OCI-LY7 (cell line): ENCODE results near the gene SATB1.

ENCODE experiments used
- EZH2phosphoT487 ChIP-seq: fragments of 200-600 bp; sonication (generic); IDR thresholded peaks from 2 replicates; pipeline ENCODE4 v1.6.1; 2018; ENCODE audit warnings: low read depth, borderline replicate concordance, mild to moderate bottlenecking, mixed run types, antibody characterized with exemption, low read length, moderate library complexity, mixed read lengths
- TF ChIP-seq, protein P1 (sequence below): fragments of 200-600 bp; sonication (generic); conservative IDR thresholded peaks from 2 replicates; pipeline ENCODE4 v1.5.1; 2014; ENCODE audit warnings: mild to moderate bottlenecking, antibody characterized with exemption, low read length, moderate library complexity, mixed read lengths

DNA sequence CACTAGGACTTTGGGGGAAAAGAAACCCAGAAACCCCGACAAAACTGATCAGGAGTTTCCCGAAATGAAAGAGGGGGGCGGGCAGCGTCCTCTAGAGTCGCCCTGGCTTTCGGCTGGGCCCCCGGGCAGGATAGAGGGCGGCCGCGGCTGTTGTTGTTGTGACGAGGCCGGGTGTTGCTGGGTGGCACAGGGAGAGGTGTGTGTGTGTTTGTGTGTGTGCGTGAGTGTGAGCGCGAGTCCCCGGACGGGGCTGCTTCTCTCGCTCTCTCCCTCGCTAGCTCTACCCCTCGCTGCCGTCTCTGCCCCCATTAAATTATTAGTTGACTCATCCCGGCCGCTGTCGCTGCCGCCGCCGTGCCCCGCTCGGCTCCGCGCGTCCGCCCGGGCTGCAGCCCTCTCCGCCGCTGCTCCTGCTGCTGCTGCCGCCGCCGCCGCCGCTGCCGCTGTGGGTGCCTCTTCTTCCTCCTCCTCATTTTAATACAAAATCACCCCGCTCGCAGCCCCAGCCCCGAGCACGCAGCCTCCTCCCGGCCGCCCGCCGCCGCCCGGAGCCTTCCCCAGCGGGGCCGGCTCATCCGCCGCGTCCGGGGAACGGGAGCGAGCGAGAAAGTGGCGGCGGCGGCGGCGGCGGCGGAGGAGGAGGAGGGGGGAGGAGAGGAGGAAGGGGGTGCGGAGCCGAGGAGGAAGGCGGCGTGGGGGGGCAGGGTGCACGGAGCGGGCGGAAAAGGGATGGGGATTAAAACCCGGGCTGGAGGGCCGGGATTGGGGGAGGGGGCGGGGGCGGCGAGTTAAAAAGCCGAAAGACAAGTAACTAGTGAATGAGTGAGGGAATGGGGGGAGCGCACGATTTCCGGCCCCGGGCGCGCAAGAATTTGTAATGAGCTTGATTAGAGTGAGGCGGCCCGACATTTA lies at the start of gene SATB1:
- TF ChIP-seq, protein P1, sequence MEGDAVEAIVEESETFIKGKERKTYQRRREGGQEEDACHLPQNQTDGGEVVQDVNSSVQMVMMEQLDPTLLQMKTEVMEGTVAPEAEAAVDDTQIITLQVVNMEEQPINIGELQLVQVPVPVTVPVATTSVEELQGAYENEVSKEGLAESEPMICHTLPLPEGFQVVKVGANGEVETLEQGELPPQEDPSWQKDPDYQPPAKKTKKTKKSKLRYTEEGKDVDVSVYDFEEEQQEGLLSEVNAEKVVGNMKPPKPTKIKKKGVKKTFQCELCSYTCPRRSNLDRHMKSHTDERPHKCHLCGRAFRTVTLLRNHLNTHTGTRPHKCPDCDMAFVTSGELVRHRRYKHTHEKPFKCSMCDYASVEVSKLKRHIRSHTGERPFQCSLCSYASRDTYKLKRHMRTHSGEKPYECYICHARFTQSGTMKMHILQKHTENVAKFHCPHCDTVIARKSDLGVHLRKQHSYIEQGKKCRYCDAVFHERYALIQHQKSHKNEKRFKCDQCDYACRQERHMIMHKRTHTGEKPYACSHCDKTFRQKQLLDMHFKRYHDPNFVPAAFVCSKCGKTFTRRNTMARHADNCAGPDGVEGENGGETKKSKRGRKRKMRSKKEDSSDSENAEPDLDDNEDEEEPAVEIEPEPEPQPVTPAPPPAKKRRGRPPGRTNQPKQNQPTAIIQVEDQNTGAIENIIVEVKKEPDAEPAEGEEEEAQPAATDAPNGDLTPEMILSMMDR = no peak
- no peak for TF ChIP-seq EZH2phosphoT487
